ENCODE measurements around the gene MCOLN3. TPM values are rescaled to one million over a fixed set of nuclear protein-coding genes. Genes with fewer than 3 reads are reported as not detected.

The MCOLN3 gene
- total RNA-seq, 1 experiment from 2014 or later, result 10.1 TPM

- H3F3A ChIP-seq (ENCODE audit: insufficient read depth, low read depth), result no peaks in the 10 kb centered on the region
- POLR2A ChIA-PET (ENCODE audit: unreplicated experiment), result no interaction called here
- BruUV-seq (replicated peaks), result no TSS peak
- no peak for DNase-seq
- intact Hi-C loops (cut with micrococcal nuclease; ENCODE audit: unreplicated experiment), result no loop called here
- H3K4me2 ChIP-seq, result no peak overlapping the region
- H3K79me2 ChIP-seq (ENCODE audit: low read depth), result no peaks in the 10 kb centered on the region
- H3K27me3 ChIP-seq (ENCODE audit: insufficient read depth, low read depth), result no peaks in the 10 kb centered on the region
- TF ChIP-seq CTCF (conservative IDR thresholded peaks at IDR 0.05) (no peak), EZH2 (IDR thresholded peaks at IDR 0.05; ENCODE audit: low read depth) (no peak)
- no peak overlapping the region for H3K27ac ChIP-seq
- H3K4me1 ChIP-seq (replicated peaks; ENCODE audit: insufficient read depth), result no peaks in the 10 kb centered on the region
- CTCF ChIA-PET, result no interaction called here
- no peak overlapping the region for H3K4me3 ChIP-seq
- H4K20me1 ChIP-seq (ENCODE audit: insufficient read depth), result no peaks in the 10 kb centered on the region
- H2AFZ ChIP-seq, result no peak overlapping the region
- no peaks in the 10 kb centered on the region for H3K36me3 ChIP-seq (ENCODE audit: low read depth)
- no peaks in the 10 kb centered on the region for H3K9me2 ChIP-seq (ENCODE audit: insufficient read depth)
- no peaks in the 10 kb centered on the region for H3K9me3 ChIP-seq (ENCODE audit: insufficient read depth, low read depth)
These were observed 74.6 kb downstream of the MCOLN3 start for GRCh38 chr1:84973498-84974334.

- Histone ChIP-seq H3K9me3 (ENCODE audit: insufficient read depth, low read depth) (no peaks in the 10 kb centered on the region), H3K9me2 (ENCODE audit: insufficient read depth) (no peaks in the 10 kb centered on the region), H3K4me3 (no peak overlapping the region), H3K4me1 (replicated peaks; ENCODE audit: insufficient read depth) (no peaks in the 10 kb centered on the region), H4K20me1 (ENCODE audit: insufficient read depth) (no peaks in the 10 kb centered on the region), H3K27me3 (ENCODE audit: insufficient read depth, low read depth) (no peaks in the 10 kb centered on the region), H2AFZ (no peak overlapping the region), H3K4me2 (no peak overlapping the region), H3K79me2 (ENCODE audit: low read depth) (no peaks in the 10 kb centered on the region), H3K36me3 (ENCODE audit: low read depth) (no peaks in the 10 kb centered on the region), H3K27ac (no peak overlapping the region), H3F3A (ENCODE audit: insufficient read depth, low read depth) (no peaks in the 10 kb centered on the region)
- ChIA-PET POLR2A (ENCODE audit: unreplicated experiment) (no interaction called here), CTCF (no interaction called here)
- intact Hi-C loops (cut with micrococcal nuclease; ENCODE audit: unreplicated experiment), result no loop called here
- TF ChIP-seq EZH2 (IDR thresholded peaks at IDR 0.05; ENCODE audit: low read depth), result no peak
- no peak for TF ChIP-seq CTCF (conservative IDR thresholded peaks at IDR 0.05)
- BruUV-seq (replicated peaks), result no TSS peak
- no peak for DNase-seq
These were observed 75.8 kb downstream of the MCOLN3 start for GRCh38 chr1:84972377-84972987.

GRCh38 chr1:84971957-84972356 lies 76.3 kb downstream of the MCOLN3 start:
- POLR2A ChIA-PET (ENCODE audit: unreplicated experiment), result no interaction called here

More at GRCh38 chr1:84971957-84972356, 76.3 kb downstream of the MCOLN3 start:
- intact Hi-C loops (cut with micrococcal nuclease; ENCODE audit: unreplicated experiment), result no loop called here
- H3K4me3 ChIP-seq, result no peak overlapping the region
- H3K27ac ChIP-seq, result no peak overlapping the region
- CTCF ChIA-PET, result no interaction called here
- H3K9me2 ChIP-seq (ENCODE audit: insufficient read depth), result no peaks in the 10 kb centered on the region
- no peak overlapping the region for H2AFZ ChIP-seq
- TF ChIP-seq CTCF (conservative IDR thresholded peaks at IDR 0.05) (no peak), EZH2 (IDR thresholded peaks at IDR 0.05; ENCODE audit: low read depth) (no peak)
- no peaks in the 10 kb centered on the region for H3K27me3 ChIP-seq (ENCODE audit: insufficient read depth, low read depth)
- H3F3A ChIP-seq (ENCODE audit: insufficient read depth, low read depth), result no peaks in the 10 kb centered on the region
- no TSS peak for BruUV-seq (replicated peaks)
- H3K79me2 ChIP-seq (ENCODE audit: low read depth), result no peaks in the 10 kb centered on the region
- no peaks in the 10 kb centered on the region for H3K4me1 ChIP-seq (replicated peaks; ENCODE audit: insufficient read depth)
- no peaks in the 10 kb centered on the region for H3K9me3 ChIP-seq (ENCODE audit: insufficient read depth, low read depth)
- H3K36me3 ChIP-seq (ENCODE audit: low read depth), result no peaks in the 10 kb centered on the region
- no peak overlapping the region for H3K4me2 ChIP-seq
- H4K20me1 ChIP-seq (ENCODE audit: insufficient read depth), result no peaks in the 10 kb centered on the region
- no peak for DNase-seq

Data from PC-9 (cell line).